WTC11 (cell line): ENCODE results near the gene KCNJ11. TPM values are rescaled to one million over a fixed set of nuclear protein-coding genes. Genes with fewer than 3 reads are reported as not detected.
A peak's percentile ranks its signal among the peaks of the same experiment; 100 is the strongest.

Source experiments
- AFF4 ChIP-seq: sonication (generic); formaldehyde crosslinking; IDR thresholded peaks from 2 replicates; pipeline ENCODE4 v1.8.1; 2023; ENCODE audit warnings: mild to moderate bottlenecking, missing genetic modification reagents, borderline replicate concordance
- ATF1 ChIP-seq: sonication (generic); formaldehyde crosslinking; IDR thresholded peaks from 2 replicates; pipeline ENCODE4 v1.8.1; 2023; ENCODE audit warnings: mild to moderate bottlenecking, moderate library complexity, missing genetic modification reagents
- CDX4 ChIP-seq: fragments of 250-450 bp; sonication (Bioruptor Pico); IDR thresholded peaks from 2 replicates; pipeline ENCODE4 v1.9.0; 2021; ENCODE audit warnings: moderate library complexity, mild to moderate bottlenecking, inconsistent platforms, borderline replicate concordance
- CREB1 ChIP-seq: sonication (generic); formaldehyde crosslinking; IDR thresholded peaks from 2 replicates; pipeline ENCODE4 v1.8.0; 2023; ENCODE audit warnings: mild to moderate bottlenecking, missing genetic modification reagents
- E2F5 ChIP-seq: sonication (generic); formaldehyde crosslinking; IDR thresholded peaks from 2 replicates; pipeline ENCODE4 v1.8.1; 2022; ENCODE audit warnings: mild to moderate bottlenecking, moderate library complexity, missing genetic modification reagents
- ETV6 ChIP-seq: sonication (generic); formaldehyde crosslinking; IDR thresholded peaks from 2 replicates; pipeline ENCODE4 v1.8.1; 2022; ENCODE audit warnings: mild to moderate bottlenecking, missing genetic modification reagents
- FOXP1 ChIP-seq: sonication (generic); formaldehyde crosslinking; IDR thresholded peaks from 2 replicates; pipeline ENCODE4 v1.8.0; 2022; ENCODE audit warnings: missing genetic modification reagents, mild to moderate bottlenecking, moderate library complexity, borderline replicate concordance
- FOXP4 ChIP-seq: sonication (generic); formaldehyde crosslinking; IDR thresholded peaks from 2 replicates; pipeline ENCODE4 v1.8.0; 2022; ENCODE audit warnings: mild to moderate bottlenecking, missing genetic modification reagents
- GRHL2 ChIP-seq: fragments of 250-450 bp; sonication (Bioruptor Pico); IDR thresholded peaks from 2 replicates; pipeline ENCODE4 v1.8.0; 2022; ENCODE audit warnings: mild to moderate bottlenecking, moderate library complexity; ENCODE audit not compliant: insufficient replicate concordance, severe bottlenecking
- GTF2I ChIP-seq: fragments of 250-450 bp; sonication (Bioruptor Pico); conservative IDR thresholded peaks from 2 replicates; pipeline ENCODE4 v1.4.0; 2021; ENCODE audit warnings: mild to moderate bottlenecking
- HMGA2 ChIP-seq: fragments of 250-450 bp; sonication (Bioruptor Pico); IDR thresholded peaks from 2 replicates; pipeline ENCODE4 v1.4.0; 2021; ENCODE audit warnings: mild to moderate bottlenecking, moderate library complexity
- IRF2 ChIP-seq: sonication (generic); formaldehyde crosslinking; IDR thresholded peaks from 2 replicates; pipeline ENCODE4 v1.8.0; 2022; ENCODE audit warnings: low read depth, missing genetic modification reagents, borderline replicate concordance
- JAZF1 ChIP-seq: fragments of 250-450 bp; sonication (Bioruptor Pico); IDR thresholded peaks from 2 replicates; pipeline ENCODE4 v1.9.0; 2021; ENCODE audit warnings: moderate library complexity, mild to moderate bottlenecking, inconsistent platforms
- MAX ChIP-seq: sonication (generic); formaldehyde crosslinking; IDR thresholded peaks from 2 replicates; pipeline ENCODE4 v1.8.0; 2022; ENCODE audit warnings: mild to moderate bottlenecking, missing genetic modification reagents
- MLX ChIP-seq: sonication (generic); formaldehyde crosslinking; IDR thresholded peaks from 2 replicates; pipeline ENCODE4 v1.8.1; 2023; ENCODE audit warnings: mild to moderate bottlenecking, missing genetic modification reagents, moderate library complexity
- MYBL2 ChIP-seq: sonication (generic); formaldehyde crosslinking; IDR thresholded peaks from 2 replicates; pipeline ENCODE4 v1.8.1; 2023; ENCODE audit warnings: mild to moderate bottlenecking, moderate library complexity, missing genetic modification reagents
- RELA ChIP-seq: sonication (generic); formaldehyde crosslinking; IDR thresholded peaks from 2 replicates; pipeline ENCODE4 v1.8.1; 2022; ENCODE audit warnings: missing genetic modification reagents, mild to moderate bottlenecking, borderline replicate concordance
- SMAD3 ChIP-seq: sonication (generic); formaldehyde crosslinking; IDR thresholded peaks from 2 replicates; pipeline ENCODE4 v1.8.0; 2022; ENCODE audit warnings: missing genetic modification reagents, mild to moderate bottlenecking, borderline replicate concordance
- TEAD1 ChIP-seq: sonication (generic); formaldehyde crosslinking; IDR thresholded peaks from 2 replicates; pipeline ENCODE4 v1.8.0; 2022; ENCODE audit warnings: mild to moderate bottlenecking, missing genetic modification reagents
- ZNF671 ChIP-seq: fragments of 250-450 bp; sonication (Bioruptor Pico); IDR thresholded peaks from 2 replicates; pipeline ENCODE4 v1.8.0; 2021; ENCODE audit warnings: mild to moderate bottlenecking
- total RNA-seq: library from RNA; stranded (reverse); gene quantifications from 3 replicates; pipeline ENCODE4 v1.2.3, GENCODE V29; 2021
- TF ChIP-seq, protein P1 (sequence below): sonication (generic); formaldehyde crosslinking; IDR thresholded peaks from 2 replicates; pipeline ENCODE4 v1.8.0; 2022; ENCODE audit warnings: mild to moderate bottlenecking, missing genetic modification reagents
- TF ChIP-seq, protein P2 (sequence below): sonication (generic); formaldehyde crosslinking; IDR thresholded peaks from 2 replicates; pipeline ENCODE4 v1.8.1; 2023; ENCODE audit warnings: mild to moderate bottlenecking, missing genetic modification reagents
- TF ChIP-seq, protein P3 (sequence below): sonication (generic); formaldehyde crosslinking; conservative IDR thresholded peaks from 2 replicates; pipeline ENCODE4 v1.8.1; 2022; ENCODE audit warnings: mild to moderate bottlenecking, missing genetic modification reagents
- TF ChIP-seq, protein P4 (sequence below): sonication (generic); formaldehyde crosslinking; IDR thresholded peaks from 2 replicates; pipeline ENCODE4 v1.8.0; 2022; ENCODE audit warnings: mild to moderate bottlenecking, missing genetic modification reagents

Gene KCNJ11
- total RNA-seq, 1 experiment from 2014 or later: 8.2 TPM

DNA sequence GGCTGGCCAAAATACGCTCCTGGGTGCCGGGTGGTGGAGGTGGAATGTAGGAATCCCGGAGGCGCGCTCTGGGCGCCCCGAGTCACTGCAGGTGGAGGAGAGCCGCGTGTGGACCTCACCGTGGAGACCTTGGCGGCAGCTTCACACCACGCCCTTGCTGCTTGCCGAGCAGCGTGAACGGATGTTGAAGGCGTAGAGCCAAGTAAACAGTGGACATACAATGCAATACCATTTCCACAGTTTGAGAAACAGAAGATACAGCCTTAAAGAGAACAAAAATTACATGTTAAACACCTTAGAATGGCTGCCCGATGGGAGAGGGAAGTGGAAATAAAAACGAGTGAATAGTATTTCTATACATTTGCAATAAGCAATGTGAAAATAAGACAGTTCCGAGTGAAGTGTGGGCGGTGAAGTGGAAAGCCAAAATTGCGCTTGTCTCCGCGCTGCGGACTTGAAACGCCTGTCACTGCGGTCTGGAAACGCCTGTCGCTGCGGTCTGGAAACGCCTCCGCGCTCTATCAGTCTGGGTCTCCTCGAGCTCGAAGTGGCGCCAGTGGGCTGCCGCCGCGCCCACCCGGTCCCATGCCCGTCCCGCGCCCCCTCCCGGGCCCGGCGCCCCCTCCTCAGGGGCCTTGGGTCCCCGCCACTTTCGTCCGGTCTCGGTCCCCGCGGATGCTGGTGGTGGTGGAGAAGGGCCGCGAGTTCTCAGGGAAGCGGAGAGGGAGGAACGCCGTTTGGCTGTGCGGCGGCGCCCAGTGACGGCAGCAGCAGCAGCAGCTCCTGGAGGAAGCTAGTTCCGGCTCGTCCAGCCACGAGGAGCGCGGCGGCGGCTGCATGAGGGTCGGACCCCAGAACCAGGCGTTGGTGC lies 35.3 kb downstream of the KCNJ11 start (continued):
- TF ChIP-seq, protein P1, sequence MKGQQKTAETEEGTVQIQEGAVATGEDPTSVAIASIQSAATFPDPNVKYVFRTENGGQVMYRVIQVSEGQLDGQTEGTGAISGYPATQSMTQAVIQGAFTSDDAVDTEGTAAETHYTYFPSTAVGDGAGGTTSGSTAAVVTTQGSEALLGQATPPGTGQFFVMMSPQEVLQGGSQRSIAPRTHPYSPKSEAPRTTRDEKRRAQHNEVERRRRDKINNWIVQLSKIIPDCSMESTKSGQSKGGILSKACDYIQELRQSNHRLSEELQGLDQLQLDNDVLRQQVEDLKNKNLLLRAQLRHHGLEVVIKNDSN: 0 out of 2 replicates have a peak, but pooled peaks have one; percentile 36
- TF ChIP-seq TEAD1 (CRISPR knock-in tag): 0 out of 2 replicates have a peak, but pooled peaks have one; percentile 51
- no peak; the same call in 1 of the 2 replicates for TF ChIP-seq ETV6 (CRISPR knock-in tag)
- TF ChIP-seq MLX (CRISPR knock-in tag): no peak
- TF ChIP-seq E2F5 (CRISPR knock-in tag): no peak
- no peak for TF ChIP-seq IRF2 (CRISPR knock-in tag)
- peak; percentile 85 for TF ChIP-seq MAX (CRISPR knock-in tag)
- 0 out of 2 replicates have a peak, but pooled peaks have one; percentile 35 for TF ChIP-seq SMAD3 (CRISPR knock-in tag)
- TF ChIP-seq AFF4: no peak
- no peak for TF ChIP-seq GRHL2 (CRISPR knock-in tag)
- TF ChIP-seq, protein P2, sequence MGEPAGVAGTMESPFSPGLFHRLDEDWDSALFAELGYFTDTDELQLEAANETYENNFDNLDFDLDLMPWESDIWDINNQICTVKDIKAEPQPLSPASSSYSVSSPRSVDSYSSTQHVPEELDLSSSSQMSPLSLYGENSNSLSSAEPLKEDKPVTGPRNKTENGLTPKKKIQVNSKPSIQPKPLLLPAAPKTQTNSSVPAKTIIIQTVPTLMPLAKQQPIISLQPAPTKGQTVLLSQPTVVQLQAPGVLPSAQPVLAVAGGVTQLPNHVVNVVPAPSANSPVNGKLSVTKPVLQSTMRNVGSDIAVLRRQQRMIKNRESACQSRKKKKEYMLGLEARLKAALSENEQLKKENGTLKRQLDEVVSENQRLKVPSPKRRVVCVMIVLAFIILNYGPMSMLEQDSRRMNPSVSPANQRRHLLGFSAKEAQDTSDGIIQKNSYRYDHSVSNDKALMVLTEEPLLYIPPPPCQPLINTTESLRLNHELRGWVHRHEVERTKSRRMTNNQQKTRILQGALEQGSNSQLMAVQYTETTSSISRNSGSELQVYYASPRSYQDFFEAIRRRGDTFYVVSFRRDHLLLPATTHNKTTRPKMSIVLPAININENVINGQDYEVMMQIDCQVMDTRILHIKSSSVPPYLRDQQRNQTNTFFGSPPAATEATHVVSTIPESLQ (CRISPR knock-in tag): no peak
- TF ChIP-seq, protein P3, sequence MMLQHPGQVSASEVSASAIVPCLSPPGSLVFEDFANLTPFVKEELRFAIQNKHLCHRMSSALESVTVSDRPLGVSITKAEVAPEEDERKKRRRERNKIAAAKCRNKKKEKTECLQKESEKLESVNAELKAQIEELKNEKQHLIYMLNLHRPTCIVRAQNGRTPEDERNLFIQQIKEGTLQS (CRISPR knock-in tag): no peak
- TF ChIP-seq CDX4 (CRISPR knock-in tag): no peak
- TF ChIP-seq ZNF671 (CRISPR knock-in tag): no peak
- TF ChIP-seq HMGA2 (CRISPR knock-in tag): no peak
- TF ChIP-seq MYBL2 (CRISPR knock-in tag): 0 out of 2 replicates have a peak, but pooled peaks have one; percentile 27
- TF ChIP-seq ATF1 (CRISPR knock-in tag): no peak
- TF ChIP-seq JAZF1 (CRISPR knock-in tag): no peak
- peak; percentile 19; the same call in 1 of the 2 replicates for TF ChIP-seq FOXP1 (CRISPR knock-in tag)
- TF ChIP-seq, protein P4, sequence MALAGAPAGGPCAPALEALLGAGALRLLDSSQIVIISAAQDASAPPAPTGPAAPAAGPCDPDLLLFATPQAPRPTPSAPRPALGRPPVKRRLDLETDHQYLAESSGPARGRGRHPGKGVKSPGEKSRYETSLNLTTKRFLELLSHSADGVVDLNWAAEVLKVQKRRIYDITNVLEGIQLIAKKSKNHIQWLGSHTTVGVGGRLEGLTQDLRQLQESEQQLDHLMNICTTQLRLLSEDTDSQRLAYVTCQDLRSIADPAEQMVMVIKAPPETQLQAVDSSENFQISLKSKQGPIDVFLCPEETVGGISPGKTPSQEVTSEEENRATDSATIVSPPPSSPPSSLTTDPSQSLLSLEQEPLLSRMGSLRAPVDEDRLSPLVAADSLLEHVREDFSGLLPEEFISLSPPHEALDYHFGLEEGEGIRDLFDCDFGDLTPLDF (CRISPR knock-in tag): peak; percentile 70; the same call in 1 of the 2 replicates
- TF ChIP-seq GTF2I (CRISPR knock-in tag): no peak
- TF ChIP-seq CREB1 (CRISPR knock-in tag): 0 out of 2 replicates have a peak, but pooled peaks have one; percentile 31
- 0 out of 2 replicates have a peak, but pooled peaks have one; percentile 30 for TF ChIP-seq FOXP4 (CRISPR knock-in tag)
- 0 out of 2 replicates have a peak, but pooled peaks have one; percentile 25 for TF ChIP-seq RELA
